H1 (cell line): Measurements from ENCODE around the gene LTC4S. TPM values are rescaled to one million over a fixed set of nuclear protein-coding genes. Genes with fewer than 3 reads are reported as not detected.

Source experiments
- CTCF ChIA-PET: fragments of 300-600 bp; sonication (Branson Sonifier 250); formaldehyde crosslinking; loops from one replicate; lab custom pipeline; 2021; ENCODE audit not compliant: partially characterized antibody; lab: Charles Lee
- POLR2A ChIA-PET: fragments of 300-600 bp; sonication (Branson Sonifier 250); formaldehyde crosslinking; loops from one replicate; lab custom pipeline; 2021; ENCODE audit warnings: inconsistent platforms; ENCODE audit not compliant: partially characterized antibody; lab: Charles Lee
- DNase-seq, 2 experiments: peaks; one replicate each; pipeline versions ENCODE4 v3.0.0 to v3.0.0-alpha.2; 2010 to 2022; ENCODE audit warnings: low spot score in 2 of 2, low read depth in 1 of 2, mixed read lengths in 1 of 2
- FAIRE-seq: peaks from 2 replicates; lab custom pipeline; 2011; peaks lifted over from hg19 to GRCh38; lab: Jason Lieb, UNC
- H2AFZ ChIP-seq: 2 replicates; pipeline ENCODE4 v1.8.1; 2012; ENCODE audit warnings: low read length, inconsistent platforms
- H2AK5ac ChIP-seq: 2 replicates; pipeline ENCODE4 v1.6.1; 2013; ENCODE audit warnings: low read depth, low read length
- H2BK120ac ChIP-seq: replicated peaks from 2 replicates; pipeline ENCODE3; 2013; ENCODE audit warnings: low read depth, low read length, inconsistent platforms
- H2BK12ac ChIP-seq: 2 replicates; pipeline ENCODE4 v1.6.1; 2013; ENCODE audit warnings: low read depth, low read length
- H2BK15ac ChIP-seq: 2 replicates; pipeline ENCODE4 v1.6.1; 2013; ENCODE audit warnings: low read length
- H2BK20ac ChIP-seq: 2 replicates; pipeline ENCODE4 v1.6.1; 2013; ENCODE audit warnings: low read length
- H2BK5ac ChIP-seq: 2 replicates; pipeline ENCODE4 v1.6.1; 2013; ENCODE audit warnings: low read depth, low read length
- H3K14ac ChIP-seq: 2 replicates; pipeline ENCODE4 v1.6.1; 2013; ENCODE audit warnings: inconsistent platforms; ENCODE audit not compliant: insufficient read length
- H3K18ac ChIP-seq: 2 replicates; pipeline ENCODE4 v1.6.1; 2013; ENCODE audit warnings: low read length; ENCODE audit errors: extremely low read depth
- H3K23ac ChIP-seq: 2 replicates; pipeline ENCODE4 v1.6.1; 2013; ENCODE audit warnings: inconsistent platforms; ENCODE audit not compliant: insufficient read length
- H3K23me2 ChIP-seq: 2 replicates; pipeline ENCODE4 v1.6.1; 2013; ENCODE audit warnings: low read depth, low read length
- H3K27ac ChIP-seq: 2 replicates; pipeline ENCODE4 v1.6.1; 2011; ENCODE audit warnings: low read depth, low read length, inconsistent platforms
- H3K27me3 ChIP-seq, 4 experiments: replicated peaks in 1 of 4; 1 replicate in 1 of 4; 2 replicates in 3 of 4; pipeline versions ENCODE4 v1.6.1 to v1.8.1; 2011 to 2013; ENCODE audit warnings: low read length in 3 of 4, mild to moderate bottlenecking in 3 of 4, inconsistent platforms in 2 of 4, mixed read lengths in 2 of 4, moderate library complexity in 1 of 4; ENCODE audit not compliant: control insufficient read depth in 3 of 4, insufficient read depth in 3 of 4; ENCODE audit errors: extremely low read depth in 1 of 4
- H3K36me3 ChIP-seq, 4 experiments: 2 replicates each; pipeline versions ENCODE4 v1.6.1 to v1.8.1; 2011 to 2013; ENCODE audit warnings: mild to moderate bottlenecking in 4 of 4, low read length in 3 of 4, moderate library complexity in 2 of 4, control low read depth in 1 of 4, inconsistent platforms in 1 of 4; ENCODE audit not compliant: insufficient read depth in 4 of 4, control insufficient read depth in 2 of 4
- H3K4ac ChIP-seq: replicated peaks from 2 replicates; pipeline ENCODE3; 2013; ENCODE audit warnings: low read length, low read depth, mixed read lengths, inconsistent platforms; ENCODE audit not compliant: insufficient read length
- H3K4me1 ChIP-seq, 4 experiments: replicated peaks in 1 of 4; 1 replicate in 1 of 4; 2 replicates in 3 of 4; pipeline versions ENCODE4 v1.6.1 to v1.8.1; 2011 to 2013; ENCODE audit warnings: low read length in 3 of 4, inconsistent platforms in 2 of 4, mixed read lengths in 1 of 4; ENCODE audit not compliant: insufficient read depth in 4 of 4, control insufficient read depth in 3 of 4
- H3K4me2 ChIP-seq, 2 experiments: 2 replicates each; pipeline versions ENCODE4 v1.6.1 to v1.8.1; 2011 to 2013; ENCODE audit warnings: low read depth in 2 of 2, low read length in 2 of 2, control low read depth in 1 of 2, inconsistent platforms in 1 of 2, mild to moderate bottlenecking in 1 of 2; ENCODE audit not compliant: insufficient read depth in 1 of 2
- H3K4me3 ChIP-seq, 4 experiments: fragments of 200-600, 300-600 bp in 1 of 4; sonication (generic), shearing (Covaris generic), sonication (Bioruptor Twin) in 1 of 4; 2 replicates each; pipeline versions ENCODE4 v1.5.1 to v1.8.1; 2011 to 2016; ENCODE audit warnings: low read length in 4 of 4, low read depth in 3 of 4, control low read depth in 2 of 4, inconsistent platforms in 2 of 4, mild to moderate bottlenecking in 2 of 4, mixed read lengths in 1 of 4, moderate library complexity in 1 of 4; ENCODE audit not compliant: insufficient read depth in 2 of 4; ENCODE audit errors: extremely low read depth in 1 of 4
- H3K56ac ChIP-seq: replicated peaks from 2 replicates; pipeline ENCODE3; 2013; ENCODE audit warnings: low read depth, mild to moderate bottlenecking, mixed read lengths, low read length, inconsistent platforms; ENCODE audit not compliant: insufficient read length
- H3K79me1 ChIP-seq: 2 replicates; pipeline ENCODE4 v1.6.1; 2013; ENCODE audit warnings: low read depth, low read length, control low read depth
- H3K79me2 ChIP-seq, 2 experiments: 2 replicates each; pipeline versions ENCODE4 v1.6.1 to v1.8.1; 2012 to 2013; ENCODE audit warnings: low read length in 2 of 2, mild to moderate bottlenecking in 2 of 2, inconsistent platforms in 1 of 2; ENCODE audit not compliant: insufficient read depth in 2 of 2, control insufficient read depth in 1 of 2
- H3K9ac ChIP-seq, 4 experiments: replicated peaks in 1 of 4; 1 replicate in 1 of 4; 2 replicates in 3 of 4; pipeline versions ENCODE4 v1.6.1 to v1.8.1; 2011 to 2013; ENCODE audit warnings: low read depth in 3 of 4, low read length in 3 of 4, control low read depth in 2 of 4, mild to moderate bottlenecking in 2 of 4, moderate library complexity in 2 of 4, inconsistent platforms in 1 of 4; ENCODE audit errors: extremely low read depth in 1 of 4
- H3K9me3 ChIP-seq, 2 experiments: 2 replicates each; pipeline versions ENCODE4 v1.6.1 to v1.8.1; 2012 to 2013; ENCODE audit warnings: mild to moderate bottlenecking in 2 of 2, moderate library complexity in 2 of 2, control low read depth in 1 of 2, inconsistent platforms in 1 of 2, low read depth in 1 of 2, low read length in 1 of 2, mixed read lengths in 1 of 2; ENCODE audit not compliant: insufficient read depth in 2 of 2
- H4K20me1 ChIP-seq, 2 experiments: replicated peaks in 1 of 2; 2 replicates each; pipeline versions ENCODE3 to v1.8.1; 2011 to 2013; ENCODE audit warnings: inconsistent platforms in 2 of 2, low read length in 2 of 2, mild to moderate bottlenecking in 1 of 2; ENCODE audit not compliant: insufficient read depth in 2 of 2, control insufficient read depth in 1 of 2
- H4K5ac ChIP-seq: 2 replicates; pipeline ENCODE4 v1.6.1; 2013; ENCODE audit warnings: low read length, low read depth, mixed read lengths, inconsistent platforms; ENCODE audit not compliant: insufficient read length
- H4K8ac ChIP-seq: 2 replicates; pipeline ENCODE4 v1.8.0; 2013; ENCODE audit warnings: mild to moderate bottlenecking, moderate library complexity, low read length, inconsistent platforms; ENCODE audit not compliant: insufficient read depth; ENCODE audit errors: extremely low read depth
- H4K91ac ChIP-seq: replicated peaks from 2 replicates; pipeline ENCODE3; 2013; ENCODE audit warnings: low read length, mixed read lengths, inconsistent platforms; ENCODE audit not compliant: insufficient read length
- ASH2L ChIP-seq: fragments of 200-600, 300-600 bp; sonication (generic); IDR thresholded peaks from one replicate; pipeline ENCODE4 v1.7.1; 2017; ENCODE audit warnings: low read length
- ATF3 ChIP-seq: IDR thresholded peaks from 2 replicates; pipeline ENCODE4 v1.6.1; 2011; ENCODE audit warnings: low read depth, mild to moderate bottlenecking, low read length; ENCODE audit not compliant: insufficient read depth
- BACH1 ChIP-seq: IDR thresholded peaks from 2 replicates; pipeline ENCODE4 v1.6.1; 2012; ENCODE audit warnings: low read length, improper control_type of control experiment
- CBX8 ChIP-seq: fragments of 300-800, 300-1000 bp; sonication (generic); IDR thresholded peaks from 2 replicates; pipeline ENCODE4 v1.7.1; 2016; ENCODE audit warnings: low read depth, low read length, borderline replicate concordance
- EP300 ChIP-seq, 2 experiments: IDR thresholded peaks; 1 replicate in 1 of 2; 2 replicates in 1 of 2; pipeline ENCODE4 v1.6.1; 2011 to 2012; ENCODE audit warnings: low read depth in 2 of 2, low read length in 2 of 2, mild to moderate bottlenecking in 2 of 2, borderline replicate concordance in 1 of 2, inconsistent platforms in 1 of 2, moderate library complexity in 1 of 2
- JUND ChIP-seq: IDR thresholded peaks from 2 replicates; pipeline ENCODE4 v1.6.1; 2011; ENCODE audit warnings: mild to moderate bottlenecking, improper control_type of control experiment, low read length
- KDM1A ChIP-seq: fragments of 200-600, 300-600 bp; sonication (generic); IDR thresholded peaks from 2 replicates; pipeline ENCODE4 v1.7.1; 2016; ENCODE audit warnings: mild to moderate bottlenecking, low read length, borderline replicate concordance
- MAFK ChIP-seq: IDR thresholded peaks from 2 replicates; pipeline ENCODE4 v1.6.1; 2012; ENCODE audit warnings: low read depth, mild to moderate bottlenecking, improper control_type of control experiment, low read length
- RNF2 ChIP-seq: fragments of 200-900, 300-1000 bp; sonication (generic); IDR thresholded peaks from 2 replicates; pipeline ENCODE4 v1.7.1; 2016; ENCODE audit warnings: borderline replicate concordance, low read depth, mild to moderate bottlenecking, antibody characterized with exemption, low read length; ENCODE audit not compliant: poor library complexity, severe bottlenecking; ENCODE audit errors: missing control alignments
- WGBS, 2 experiments: shearing (Covaris generic) in 1 of 2; methylation state at CpG; one replicate each; pipeline versions ENCODE4 v1.1.6 to v1.1.7; 2013 to 2015; ENCODE audit warnings: low lambda C conversion rate in 2 of 2, mixed read lengths in 2 of 2, inconsistent platforms in 1 of 2, low coverage in 1 of 2, missing lambda C conversion rate in 1 of 2; ENCODE audit not compliant: insufficient replicate concordance in 2 of 2, insufficient coverage in 1 of 2, insufficient read length in 1 of 2; ENCODE audit errors: extremely low coverage in 1 of 2, missing lambda C conversion rate in 1 of 2; 5-methylcytosine and 5-hydroxymethylcytosine counted together
- polyA plus RNA-seq, 7 experiments: library from polyadenylated mRNA; depleted of rRNA in 3 of 7; stranded (reverse) in 5 of 7; unstranded in 2 of 7; fragments of >200 nt in 5 of 7; fragments of 200-250 nt in 2 of 7; gene quantifications; 1 replicate in 5 of 7; 2 replicates in 1 of 7; 4 replicates in 1 of 7; pipeline versions ENCODE4 v1.2.1 to v1.2.3, GENCODE V29; 2011 to 2013; ENCODE audit warnings: missing spikeins in 2 of 7, mixed read lengths in 2 of 7
- total RNA-seq: library from RNA; stranded (reverse); fragmentation: NEBNext Ultra II Directional; extraction: Animal tissue kit (Norgen Biotek cat#: 25700); gene quantifications from 2 replicates; pipeline ENCODE4 v1.2.1, GENCODE V29; 2021

The LTC4S gene
- total and polyA plus RNA-seq, 2 of the 8 experiments (the other 6 are each of a cell fraction or from before 2014, with no cell fraction given), result 2.2 to 3.7 TPM

GRCh38 chr5:179820483-179821297, 26.9 kb downstream of the LTC4S start, which contains the start of gene SQSTM1:
TSS of gene SQSTM1 (plus strand) at chr5:179820905. CDS start at chr5:179820937, 32 bp downstream.
- H3K79me1 ChIP-seq, result peaks cover 8% of the 10 kb centered on the region
- peak within 1 kb of the TSS; percentile 54 to 81 for H3K4me2 ChIP-seq
- H2BK15ac ChIP-seq, result peak within 1 kb of the TSS; percentile 100
- H3K4me3 ChIP-seq, result peak within 1 kb of the TSS; percentile 75 to 91 (median 83)
- H3K4ac ChIP-seq, result peak within 1 kb of the TSS; percentile 100
- H2BK20ac ChIP-seq, result peak within 1 kb of the TSS; percentile 99
- H4K20me1 ChIP-seq, result peaks cover 8 to 25% of the 10 kb centered on the region in 2 experiments
- H4K91ac ChIP-seq, result peak within 1 kb of the TSS; percentile 98
- peaks cover 0 to 5% (median 2%) of the 10 kb centered on the region in 4 experiments; a peak in 2 of 7 replicates for H3K27me3 ChIP-seq
- H3K14ac ChIP-seq, result no peak within 1 kb of the TSS
- peak within 1 kb of the TSS; percentile 78 to 97 (median 88) for H3K9ac ChIP-seq
- peaks cover 4 to 28% of the 10 kb centered on the region in 2 experiments; a peak in 2 of 4 replicates for H3K79me2 ChIP-seq
- H2AFZ ChIP-seq, result no peak within 1 kb of the TSS
- H2BK12ac ChIP-seq, result peak within 1 kb of the TSS; percentile 97
- peak within 1 kb of the TSS; percentile 88 for H4K5ac ChIP-seq
- peak within 1 kb of the TSS; percentile 79 for H4K8ac ChIP-seq
- ChIA-PET POLR2A (interaction anchor here (0.6 to 12.6 kb wide), 19 partner anchors 8 to 215 kb away, joined by 3 to 207 read pairs (median 3); partner anchors contain the start of genes HNRNPH1, LTC4S and MGAT4B), CTCF (interaction anchor here (0.8 to 1.8 kb wide), 6 partner anchors 9 to 48 kb away, joined by 3 to 6 read pairs (median 4); no protein-coding TSS in a partner anchor)
- WGBS, 2 experiments, result 3% methylated on average over 44 of the region's 81 CpGs; no CpG with 5 or more reads in 1 of the 2 experiments
- H3K23me2 ChIP-seq, result peaks cover 15% of the 10 kb centered on the region; the same call in 1 of the 2 replicates
- H3K4me1 ChIP-seq, result peaks cover 4 to 38% (median 33%) of the 10 kb centered on the region in 4 experiments
- no peak for FAIRE-seq
- peaks cover 6 to 25% (median 20%) of the 10 kb centered on the region in 4 experiments; a peak in 7 of 8 replicates for H3K36me3 ChIP-seq
- peak within 1 kb of the TSS; percentile 82 for H3K56ac ChIP-seq
- H3K23ac ChIP-seq, result no peak within 1 kb of the TSS
- peak within 1 kb of the TSS; percentile 91 for H3K27ac ChIP-seq
- peak within 1 kb of the TSS; percentile 96 for H2BK5ac ChIP-seq
- H2BK120ac ChIP-seq, result peak within 1 kb of the TSS; percentile 97
- H3K18ac ChIP-seq, result peak within 1 kb of the TSS; percentile 99
- peak in 1 of 2 experiments; percentile 88 for DNase-seq
- no peaks in the 10 kb centered on the region for H3K9me3 ChIP-seq
- peak within 1 kb of the TSS; percentile 97 for H2AK5ac ChIP-seq
- TF ChIP-seq JUND (no peak), EP300 (IDR thresholded peaks at IDR 0.05; ENCODE audit: borderline replicate concordance in 1 of 2, low read depth in 2 of 2, low read length in 2 of 2) (no peak; a peak in 1 of 3 replicates), CBX8 (no peak), MAFK (peak; percentile 90), BACH1 (peak; percentile 98), RNF2 (no peak), KDM1A (no peak), ASH2L (peak; percentile 49), ATF3 (no peak)
